ENCODE measurements around the gene WIPF1. TPM values are rescaled to one million over a fixed set of nuclear protein-coding genes. Genes with fewer than 3 reads are reported as not detected.

WIPF1 gene
- total RNA-seq, 2 donors from 2014 or later, result 198 to 237 TPM

DNA sequence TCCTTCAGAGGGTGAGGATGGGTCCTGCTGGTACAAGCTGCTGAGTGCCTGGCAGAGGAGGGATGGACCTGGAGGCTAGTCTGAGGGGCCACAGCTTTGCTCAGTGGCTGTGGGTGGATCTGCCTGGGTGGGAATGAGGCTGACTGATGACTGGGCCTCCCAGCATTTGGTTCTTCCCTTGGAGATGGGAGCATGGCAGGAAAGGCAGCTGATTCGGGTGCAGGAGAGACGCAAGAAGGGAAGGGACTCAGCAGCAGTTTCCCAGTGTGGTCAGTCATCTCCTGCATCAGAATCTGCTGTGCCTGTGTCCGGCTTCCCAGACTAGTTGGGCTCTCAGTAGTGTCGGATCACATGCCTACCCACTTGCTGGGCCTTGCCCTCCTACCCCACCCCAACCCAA is 7.3 kb downstream of the WIPF1 start:
- H3K27me3 Mint-ChIP-seq (ENCODE audit: low read depth), result no peaks in the 10 kb centered on the region
- H3K36me3 Mint-ChIP-seq (ENCODE audit: insufficient read depth in 2 of 2), result peaks cover 4 to 17% of the 10 kb centered on the region in 2 donors
- H3K9me3 Mint-ChIP-seq, result no peaks in the 10 kb centered on the region
- DNase-seq (no peak), ATAC-seq (replicated peaks in 1 of 2) (no peak)
- peak overlapping the region; percentile 98 for H3K27ac Mint-ChIP-seq
- peak overlapping the region; percentile 48 to 73 for H3K4me3 Mint-ChIP-seq
- H3K4me1 Mint-ChIP-seq (ENCODE audit: low read depth), result peaks cover 89% of the 10 kb centered on the region

DNA sequence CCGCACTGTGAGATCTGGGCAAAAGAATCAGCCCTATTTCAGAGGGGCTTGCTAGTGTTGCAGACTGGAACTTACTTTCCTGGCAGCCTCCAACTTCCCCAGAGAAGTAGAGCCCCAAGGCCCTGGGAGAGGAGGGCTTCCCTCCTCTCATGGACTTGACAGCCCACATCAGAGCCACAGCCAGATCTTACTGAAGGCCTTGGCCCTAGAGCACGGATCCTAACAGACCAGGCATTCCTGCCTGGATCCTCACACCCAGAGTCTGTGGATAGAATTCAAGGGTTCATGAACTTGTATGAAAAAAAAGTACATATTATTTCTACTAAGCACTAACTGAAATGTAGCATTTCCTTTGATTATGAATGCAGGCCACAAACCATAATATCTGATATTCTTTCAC is 8.3 kb downstream of the WIPF1 start:
- H3K27ac Mint-ChIP-seq, result peak overlapping the region; percentile 35
- peak overlapping the region; percentile 14 to 58 for H3K4me3 Mint-ChIP-seq

DNA sequence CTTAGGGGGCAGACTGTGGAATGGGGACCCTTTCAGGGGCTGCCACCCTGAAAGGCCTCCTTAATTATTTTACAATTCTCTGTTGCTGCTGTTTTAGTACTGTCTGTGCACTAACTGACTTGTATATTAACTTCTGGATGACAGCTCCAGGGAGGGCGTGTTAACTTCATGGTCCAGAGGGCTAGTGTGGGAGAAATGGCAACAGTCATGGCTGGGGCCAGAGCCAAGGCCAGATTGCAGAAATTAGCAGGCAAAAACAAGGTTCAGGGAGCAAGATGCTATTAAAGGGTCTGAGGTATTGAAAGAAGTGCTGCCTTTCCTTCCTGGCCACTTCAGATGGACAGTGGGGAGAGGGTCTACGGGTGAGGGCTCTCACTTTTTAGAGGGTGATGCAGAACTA is 9.1 kb downstream of the WIPF1 start:
- H3K27me3 Mint-ChIP-seq (ENCODE audit: low read depth), result no peaks in the 10 kb centered on the region
- H3K4me1 Mint-ChIP-seq (ENCODE audit: low read depth), result peaks cover 88% of the 10 kb centered on the region
- no peak for ATAC-seq (replicated peaks in 1 of 2)
- no peaks in the 10 kb centered on the region for H3K9me3 Mint-ChIP-seq
- peak overlapping the region; percentile 4 to 14 for H3K4me3 Mint-ChIP-seq
- peak overlapping the region; percentile 88 for H3K27ac Mint-ChIP-seq
- H3K36me3 Mint-ChIP-seq (ENCODE audit: insufficient read depth in 2 of 2), result peaks cover 5 to 30% of the 10 kb centered on the region in 2 donors
- no peak for DNase-seq

More for the DNA sequence above, 8.3 kb downstream of the WIPF1 start:
- Mint-ChIP-seq H3K36me3 (ENCODE audit: insufficient read depth in 2 of 2) (peaks cover 5 to 24% of the 10 kb centered on the region in 2 donors), H3K27me3 (ENCODE audit: low read depth) (no peaks in the 10 kb centered on the region), H3K4me1 (ENCODE audit: low read depth) (peaks cover 89% of the 10 kb centered on the region), H3K9me3 (no peaks in the 10 kb centered on the region)
- ATAC-seq (replicated peaks in 1 of 2) (no peak), DNase-seq (no peak)

DNA sequence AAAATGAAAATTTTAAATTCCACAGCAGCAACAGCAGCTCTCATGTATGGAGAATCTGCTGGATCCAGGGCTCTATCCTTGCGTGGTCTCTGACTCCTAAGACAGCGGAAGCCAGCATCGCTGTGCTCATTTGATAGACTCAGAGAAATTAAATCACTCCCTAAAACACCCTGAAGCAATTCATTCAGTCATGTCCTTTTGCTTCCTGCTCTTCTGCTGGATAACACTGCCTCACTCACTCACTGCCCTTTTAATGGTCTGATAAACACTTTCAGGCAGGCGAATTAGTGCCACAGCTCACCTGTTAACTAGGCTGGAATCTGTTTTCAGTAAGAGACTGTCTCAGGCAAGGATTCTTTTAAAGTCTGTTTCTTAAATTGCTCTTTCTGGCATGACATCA is 10.0 kb downstream of the WIPF1 start:
- H3K4me1 Mint-ChIP-seq (ENCODE audit: low read depth), result peaks cover 88% of the 10 kb centered on the region
- H3K4me3 Mint-ChIP-seq, result no peak overlapping the region
- H3K27ac Mint-ChIP-seq, result peak overlapping the region; percentile 74
- ATAC-seq (replicated peaks in 1 of 2) (no peak), DNase-seq (no peak)
- H3K27me3 Mint-ChIP-seq (ENCODE audit: low read depth), result no peaks in the 10 kb centered on the region
- H3K9me3 Mint-ChIP-seq, result no peaks in the 10 kb centered on the region
- peaks cover 5 to 30% of the 10 kb centered on the region in 2 donors for H3K36me3 Mint-ChIP-seq (ENCODE audit: insufficient read depth in 2 of 2)

DNA sequence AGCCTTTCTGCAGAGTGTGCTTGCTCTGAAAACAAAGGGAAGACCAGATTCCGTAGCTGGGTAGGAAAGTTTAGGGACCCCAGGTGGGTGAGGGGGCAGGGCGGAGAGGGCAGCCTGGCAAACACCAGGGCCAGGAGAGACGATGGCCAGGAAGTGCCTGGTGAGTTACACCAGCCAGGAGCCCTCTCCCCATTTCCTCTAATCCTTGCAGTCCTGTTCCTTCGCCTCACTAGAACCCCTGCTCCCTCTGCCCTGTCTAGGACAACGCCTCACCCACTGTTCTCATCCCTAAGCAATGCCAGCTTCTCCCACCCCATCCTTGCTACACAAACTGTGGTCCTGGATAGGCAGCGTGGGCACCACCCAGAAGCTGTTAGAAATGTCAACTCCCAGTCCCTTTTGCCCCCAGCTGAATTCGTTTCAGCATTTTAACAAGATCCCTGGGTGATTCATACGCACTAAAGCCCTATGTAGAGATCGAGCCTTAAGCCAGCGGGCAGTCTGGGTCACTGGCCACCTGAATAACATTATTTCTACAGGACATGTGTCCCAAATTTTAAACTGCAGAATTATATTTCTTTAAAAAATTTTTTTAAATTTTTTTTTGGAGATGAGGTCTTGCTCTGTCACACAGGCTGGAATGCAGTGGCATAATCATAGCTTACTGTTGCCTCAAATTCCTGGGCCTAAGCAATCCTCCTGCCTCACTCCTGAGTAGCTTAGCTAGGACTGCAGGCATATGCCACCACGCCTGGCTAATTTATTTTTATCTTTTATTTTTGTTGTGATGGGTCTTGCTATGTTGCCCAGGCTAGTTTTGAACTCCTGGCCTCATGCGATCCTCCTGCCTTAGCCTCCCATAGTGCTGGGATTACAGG is 10.9 kb downstream of the WIPF1 start:
- ATAC-seq (replicated peaks in 1 of 2) (no peak), DNase-seq (no peak)
- Mint-ChIP-seq H3K36me3 (ENCODE audit: insufficient read depth in 2 of 2) (peaks cover 5 to 27% of the 10 kb centered on the region in 2 donors), H3K4me1 (ENCODE audit: low read depth) (peaks cover 91% of the 10 kb centered on the region), H3K4me3 (peak overlapping the region in 1 of 2 donors; percentile 28), H3K27me3 (ENCODE audit: low read depth) (no peaks in the 10 kb centered on the region), H3K9me3 (no peaks in the 10 kb centered on the region), H3K27ac (peak overlapping the region; percentile 85)

DNA sequence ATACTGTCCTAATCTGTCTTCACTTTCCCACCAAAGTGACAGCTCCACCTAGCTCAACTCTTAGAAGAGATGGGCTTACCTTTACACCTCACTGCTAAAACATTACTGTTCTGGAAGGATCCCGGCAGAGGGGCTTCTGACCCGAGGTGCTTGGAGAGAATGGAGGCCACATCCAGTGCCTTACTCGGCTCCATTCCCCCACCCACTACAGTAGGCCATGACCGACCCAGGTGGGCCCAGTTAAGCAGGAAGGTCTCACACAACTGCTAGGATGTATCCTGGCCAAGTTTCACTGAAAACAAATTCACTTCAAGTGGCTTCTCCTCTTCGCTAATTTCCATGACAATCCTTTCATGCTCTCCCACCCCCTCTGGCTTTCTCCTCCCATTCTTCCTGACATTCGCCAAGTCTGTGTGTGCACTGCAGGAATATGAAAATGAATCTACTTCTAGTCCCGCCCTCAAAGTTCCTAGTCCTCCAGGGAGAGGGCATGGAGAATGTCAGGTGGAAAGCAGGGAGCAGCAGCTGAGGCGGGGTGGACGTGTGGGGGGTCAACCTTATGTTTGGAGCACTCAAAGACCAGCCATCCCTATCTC is 11.8 kb downstream of the WIPF1 start:
- Mint-ChIP-seq H3K36me3 (ENCODE audit: insufficient read depth in 2 of 2) (peaks cover 4 to 28% of the 10 kb centered on the region in 2 donors), H3K27ac (no peak overlapping the region), H3K9me3 (no peaks in the 10 kb centered on the region), H3K4me3 (no peak overlapping the region), H3K4me1 (ENCODE audit: low read depth) (peaks cover 88% of the 10 kb centered on the region), H3K27me3 (ENCODE audit: low read depth) (no peaks in the 10 kb centered on the region)
- no peak for ATAC-seq (replicated peaks in 1 of 2)
- no peak for DNase-seq

DNA sequence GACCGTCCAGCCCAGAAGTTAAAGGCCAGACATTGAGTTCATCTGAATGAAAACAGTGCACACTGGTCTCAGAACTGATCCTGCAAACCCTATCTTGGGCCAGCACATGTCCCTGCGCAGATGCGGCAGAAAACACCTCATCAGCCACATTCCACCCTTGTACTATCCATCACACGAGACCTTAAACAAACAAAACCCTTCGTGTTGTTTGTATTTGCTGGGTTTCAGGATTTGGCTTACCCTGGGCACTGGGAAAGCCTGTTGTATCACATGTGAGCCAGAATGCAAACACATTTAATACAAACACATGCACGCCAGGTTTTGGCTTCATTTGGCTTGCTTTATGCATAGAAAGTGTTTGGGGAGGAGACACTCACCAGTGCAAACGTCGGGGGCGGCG is 12.5 kb downstream of the WIPF1 start:
- Mint-ChIP-seq H3K36me3 (ENCODE audit: insufficient read depth in 2 of 2) (peaks cover 8 to 29% of the 10 kb centered on the region in 2 donors), H3K9me3 (no peaks in the 10 kb centered on the region), H3K27ac (peak overlapping the region; percentile 59), H3K4me1 (ENCODE audit: low read depth) (peaks cover 86% of the 10 kb centered on the region), H3K27me3 (ENCODE audit: low read depth) (no peaks in the 10 kb centered on the region), H3K4me3 (no peak overlapping the region)
- no peak for DNase-seq
- ATAC-seq (replicated peaks in 1 of 2), result no peak

DNA sequence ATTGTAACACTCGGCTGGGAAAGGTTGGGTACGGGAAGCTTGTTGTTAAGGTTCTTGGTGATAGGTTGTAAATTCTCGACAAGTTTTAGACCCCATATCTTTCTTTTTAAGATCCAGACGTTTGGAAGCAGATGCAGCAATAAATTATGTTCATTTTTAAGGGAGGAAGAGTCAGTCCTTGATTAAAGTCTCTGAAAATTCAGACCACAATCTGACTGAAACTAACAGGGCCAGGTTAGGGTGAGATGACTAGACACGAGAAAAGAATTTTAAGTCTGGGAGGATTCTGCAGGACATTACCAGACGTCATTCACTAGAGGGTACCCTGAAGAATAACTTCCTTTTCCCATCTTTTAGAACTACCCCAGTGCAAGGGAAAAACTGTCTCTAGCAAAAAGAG is 16.1 kb downstream of the WIPF1 start:
- Mint-ChIP-seq H3K4me3 (peak overlapping the region in 1 of 2 donors; percentile 48), H3K9me3 (no peaks in the 10 kb centered on the region), H3K27me3 (ENCODE audit: low read depth) (no peaks in the 10 kb centered on the region), H3K4me1 (ENCODE audit: low read depth) (peaks cover 74% of the 10 kb centered on the region), H3K27ac (peak overlapping the region; percentile 96), H3K36me3 (ENCODE audit: insufficient read depth in 2 of 2) (peaks cover 7 to 39% of the 10 kb centered on the region in 2 donors)
- ATAC-seq (replicated peaks in 1 of 2), result peak; percentile 47 to 62
- DNase-seq, result no peak

DNA sequence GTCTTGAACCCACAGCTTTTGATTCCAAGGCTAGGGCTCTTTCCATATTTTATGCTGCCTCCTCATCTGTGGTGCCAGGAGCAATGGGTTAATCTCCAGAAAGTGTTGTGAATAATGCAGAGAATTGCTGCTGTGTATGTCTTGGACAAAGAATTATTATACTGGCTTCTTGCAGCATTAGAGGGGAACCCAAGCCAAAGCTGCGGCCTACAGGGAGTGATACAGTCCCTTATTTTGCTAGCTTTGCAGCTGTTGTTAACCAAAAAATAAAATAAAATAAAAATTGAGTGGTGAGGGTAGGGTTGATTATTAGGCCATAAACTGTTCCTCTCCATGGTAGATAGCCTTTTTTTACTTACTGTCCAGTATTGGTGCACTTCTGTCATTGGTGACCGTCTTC is 16.7 kb downstream of the WIPF1 start:
- H3K36me3 Mint-ChIP-seq (ENCODE audit: insufficient read depth in 2 of 2), result peaks cover 7 to 39% of the 10 kb centered on the region in 2 donors
- H3K27ac Mint-ChIP-seq, result peak overlapping the region; percentile 96
- H3K9me3 Mint-ChIP-seq, result no peaks in the 10 kb centered on the region
- H3K27me3 Mint-ChIP-seq (ENCODE audit: low read depth), result no peaks in the 10 kb centered on the region
- ATAC-seq (replicated peaks in 1 of 2) (no peak), DNase-seq (no peak)
- peak overlapping the region in 1 of 2 donors; percentile 48 for H3K4me3 Mint-ChIP-seq
- peaks cover 69% of the 10 kb centered on the region for H3K4me1 Mint-ChIP-seq (ENCODE audit: low read depth)

DNA sequence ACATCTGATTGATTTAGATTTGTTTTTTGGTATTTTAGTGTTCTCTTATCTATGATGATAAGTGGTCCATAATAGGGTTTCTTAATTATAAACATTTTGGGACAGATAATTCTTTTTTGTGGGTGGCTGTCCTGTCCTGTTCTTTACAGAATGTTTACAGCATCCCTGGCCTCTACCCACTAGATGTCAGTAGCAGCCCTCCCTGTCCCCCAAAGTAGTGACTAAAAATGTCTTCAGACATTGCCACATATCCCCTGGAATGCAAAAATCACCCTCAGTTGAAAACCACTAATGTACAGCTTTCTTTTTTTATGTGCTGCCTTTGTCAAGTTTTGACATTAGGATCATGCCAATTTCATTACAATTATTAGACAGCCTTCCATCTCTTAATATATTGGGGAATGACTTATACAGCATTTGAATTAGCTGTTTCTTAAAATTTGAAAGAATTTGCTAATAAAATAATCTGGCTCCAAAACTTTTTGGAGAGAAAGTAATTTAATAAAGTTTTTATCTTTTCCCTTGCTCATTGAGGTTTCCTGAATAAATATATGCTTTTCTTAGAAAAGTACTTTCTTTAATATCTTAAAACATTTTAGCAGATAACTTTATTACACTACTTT is 19.5 kb downstream of the WIPF1 start:
- Mint-ChIP-seq H3K27ac (peak overlapping the region; percentile 50), H3K9me3 (no peaks in the 10 kb centered on the region), H3K27me3 (ENCODE audit: low read depth) (no peaks in the 10 kb centered on the region), H3K4me3 (no peak overlapping the region), H3K36me3 (ENCODE audit: insufficient read depth in 2 of 2) (peaks cover 14 to 42% of the 10 kb centered on the region in 2 donors), H3K4me1 (ENCODE audit: low read depth) (peaks cover 71% of the 10 kb centered on the region)
- DNase-seq (peak; percentile 49 to 63), ATAC-seq (replicated peaks in 1 of 2) (peak; percentile 68 to 70)

DNA sequence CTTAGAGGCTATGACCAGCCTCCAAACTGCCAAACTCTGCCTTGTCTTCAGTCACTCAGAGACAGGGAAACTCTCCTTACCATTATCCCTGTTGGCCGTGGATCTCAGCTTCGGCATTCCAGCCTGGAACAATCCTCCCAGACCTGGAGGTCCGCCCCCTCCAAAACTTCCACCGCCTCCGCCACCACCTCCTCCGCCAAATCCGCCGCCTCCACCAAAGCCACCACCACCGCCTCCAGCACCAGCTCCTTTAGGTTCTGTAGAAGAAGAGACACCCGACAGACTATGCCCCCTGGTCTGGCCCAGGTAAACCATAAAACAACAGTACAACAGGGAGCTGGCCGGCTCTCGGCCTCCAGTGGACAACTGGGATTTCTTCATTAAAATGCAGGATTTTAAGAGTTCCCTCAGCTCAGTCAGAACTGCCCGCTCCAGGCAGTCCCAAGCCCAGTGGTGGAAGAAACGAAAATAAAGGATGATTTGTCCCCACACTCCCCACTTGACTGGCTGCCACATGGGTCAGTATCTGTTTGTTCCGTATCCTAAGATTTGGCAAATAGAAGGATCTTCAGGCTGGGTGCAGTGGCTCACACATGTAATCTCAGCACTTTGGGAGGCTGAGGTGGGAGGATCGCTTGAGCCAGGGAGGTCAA is 22.4 kb downstream of the WIPF1 start:
- Mint-ChIP-seq H3K36me3 (ENCODE audit: insufficient read depth in 2 of 2) (peaks cover 18 to 56% of the 10 kb centered on the region in 2 donors), H3K4me1 (ENCODE audit: low read depth) (peaks cover 74% of the 10 kb centered on the region), H3K27me3 (ENCODE audit: low read depth) (no peaks in the 10 kb centered on the region), H3K9me3 (no peaks in the 10 kb centered on the region), H3K4me3 (no peak overlapping the region), H3K27ac (peak overlapping the region; percentile 97)
- DNase-seq (no peak), ATAC-seq (replicated peaks in 1 of 2) (no peak)

DNA sequence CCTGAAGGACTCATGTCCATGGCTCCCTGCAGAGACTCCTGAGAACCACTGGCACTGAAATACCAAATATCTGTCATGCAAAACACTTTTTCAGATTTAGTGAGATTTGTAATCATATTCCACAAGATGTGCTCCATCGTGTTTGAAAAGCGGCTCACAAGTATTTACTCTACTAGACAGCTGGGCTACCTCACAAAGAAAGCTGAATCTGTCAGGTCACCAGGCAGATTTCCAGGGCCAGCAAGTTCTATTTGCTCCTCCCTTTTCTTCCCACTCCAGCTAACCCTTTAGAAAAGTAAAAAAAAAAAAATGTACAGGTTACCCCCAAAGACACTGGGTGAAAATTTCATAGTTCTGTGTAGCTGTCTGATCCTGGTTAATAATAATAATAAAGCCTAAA is 22.9 kb downstream of the WIPF1 start:
- ATAC-seq (replicated peaks in 1 of 2), result no peak

More for the DNA sequence above, 22.9 kb downstream of the WIPF1 start:
- peaks cover 19 to 58% of the 10 kb centered on the region in 2 donors for H3K36me3 Mint-ChIP-seq (ENCODE audit: insufficient read depth in 2 of 2)
- no peaks in the 10 kb centered on the region for H3K27me3 Mint-ChIP-seq (ENCODE audit: low read depth)
- DNase-seq, result no peak
- H3K9me3 Mint-ChIP-seq, result no peaks in the 10 kb centered on the region
- peak overlapping the region; percentile 97 for H3K27ac Mint-ChIP-seq
- peaks cover 74% of the 10 kb centered on the region for H3K4me1 Mint-ChIP-seq (ENCODE audit: low read depth)
- no peak overlapping the region for H3K4me3 Mint-ChIP-seq
